Heart left ventricle (tissue), 13 donors: ENCODE results near the gene LRIT1.

Experiments
- CTCF ChIP-seq, 12 donors: fragments of 200-600 bp; sonication (generic) in 4 of 12; IDR thresholded peaks; one replicate each; pipeline versions ENCODE4 v1.5.0 to v1.8.0; 2018 to 2022; ENCODE audit warnings: antibody characterized with exemption in 12 of 12, mild to moderate bottlenecking in 5 of 12
- POLR2A ChIP-seq, 2 donors: fragments of 450-650 bp; IDR thresholded peaks; one replicate each; pipeline ENCODE4 v1.6.1; 2017; ENCODE audit warnings: antibody characterized with exemption in 2 of 2, mild to moderate bottlenecking in 2 of 2, moderate library complexity in 2 of 2
- donor health status: ischemic (EF 13 %, LVEDD 7.1; RV severe dilation, severe dysfunction).
- donor health status: DM: no; HTN: yes; CAD: no.
- donor health status: DM: no; HTN: no; CAD: no.
- donor health status: ischemic (EF 25% LVEDD 6.9; RV normal size, moderate dysfunction).
- donor health status: ischemic (EF 25% LVEDD 5.7; RV mildly dilated, moderate dysfunction).
- donor health status: ischemic (EF 35%, LVEDD 5.7; RV mildly dilated, moderate dysfunction).
- donor health status: nonischemic (EF 11% LVEDD 7.7; RV severe dilation, severe dysfunction).
- donor health status: DM: yes; HTN: yes; CAD: no.
- donor health status: PGD.
- donor health status: ischemic (EF 29% LVEDD 5.4; RV normal size, mild dysfunction).
- donor health status: nonischemic (EF 23%, LVEDD 6.1; RV moderate dilation, normal function).

DNA sequence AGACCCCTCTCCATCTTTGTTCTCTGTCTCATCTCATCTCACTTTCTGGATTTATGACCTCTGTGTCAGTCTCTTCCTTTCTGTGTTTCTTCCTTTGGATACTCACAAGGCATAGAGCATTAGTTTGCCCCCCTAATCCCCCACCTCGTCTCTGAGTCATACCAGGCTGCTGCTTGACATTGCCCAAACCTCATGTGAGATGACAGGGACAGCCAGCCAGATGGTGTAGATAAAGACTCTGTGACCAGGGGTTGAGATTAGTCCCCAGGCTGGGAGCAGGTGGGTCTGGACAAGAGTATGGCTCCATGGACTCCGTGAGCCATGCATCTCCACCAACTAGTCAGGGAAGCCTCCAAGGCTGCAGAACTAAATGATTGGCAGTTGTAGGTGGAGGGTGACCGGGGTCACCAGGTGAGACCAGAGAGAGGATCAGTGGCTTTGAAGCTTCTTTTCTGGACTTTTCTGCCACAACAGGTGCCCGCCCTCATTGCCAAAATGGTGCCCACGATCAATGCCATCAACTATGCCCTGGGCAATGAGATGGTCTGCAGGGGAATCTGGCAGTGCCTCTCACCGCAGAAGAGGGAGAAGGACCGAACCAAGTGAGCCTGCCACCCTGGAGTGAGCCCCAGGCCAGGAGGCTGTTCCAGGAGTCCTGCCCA, 16.8 kb upstream of the LRIT1 start:
- no peak for TF ChIP-seq CTCF (IDR thresholded peaks at IDR 0.05)
- no peak for TF ChIP-seq POLR2A (IDR thresholded peaks at IDR 0.05)
